HK-2 (cell line): ENCODE data around the gene GRM8.
"Not testable (repeated sequence)": the region's sequence is repeated elsewhere in the genome, so short reads cannot be mapped to it uniquely, and the experiment has no call there.

Source experiments
- DNase-seq: peaks from one replicate; pipeline ENCODE4 v3.0.0-alpha.2; 2018; ENCODE audit not compliant: unreplicated experiment

The GRM8 gene

DNA sequence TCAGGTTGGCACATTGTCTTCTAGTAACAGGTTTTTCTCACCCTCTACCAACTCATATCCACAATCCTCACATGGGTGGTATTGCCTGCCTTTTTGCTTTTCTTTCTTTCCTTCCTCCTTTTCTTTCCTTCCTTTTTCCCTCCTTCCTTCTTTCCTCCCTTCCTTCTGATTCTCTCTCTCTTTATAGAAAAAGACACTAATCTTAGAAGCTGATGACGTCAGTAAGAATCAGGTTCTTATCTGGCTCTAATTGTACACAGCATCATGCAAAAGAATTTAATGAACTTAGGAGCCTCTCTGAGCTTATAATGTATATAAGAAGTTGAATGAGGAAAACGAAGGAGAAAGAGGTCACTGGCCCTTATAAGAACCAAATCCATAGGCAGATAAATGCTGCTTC is 328.3 kb downstream of the GRM8 start:
- no peak for DNase-seq

DNA sequence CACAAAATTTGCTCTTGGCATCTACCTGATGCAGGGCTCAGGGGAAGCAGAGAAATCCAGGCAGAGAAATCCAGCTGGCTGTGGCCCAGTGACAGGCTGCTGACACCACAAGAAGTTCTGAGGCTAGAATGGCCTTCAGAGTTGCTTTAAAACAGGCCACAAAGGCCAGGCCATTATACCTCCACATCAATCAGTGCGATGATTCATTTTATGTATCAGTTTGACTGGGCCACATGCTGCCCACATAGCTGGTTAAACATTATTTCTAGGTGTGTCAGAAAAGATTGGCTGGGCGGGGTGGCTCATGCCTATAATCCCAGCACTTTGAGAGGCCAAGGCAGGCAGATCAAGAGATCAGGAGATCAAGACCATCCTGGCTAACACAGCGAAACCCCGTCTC is 341.1 kb downstream of the GRM8 start:
- not testable (repeated sequence) for DNase-seq

DNA sequence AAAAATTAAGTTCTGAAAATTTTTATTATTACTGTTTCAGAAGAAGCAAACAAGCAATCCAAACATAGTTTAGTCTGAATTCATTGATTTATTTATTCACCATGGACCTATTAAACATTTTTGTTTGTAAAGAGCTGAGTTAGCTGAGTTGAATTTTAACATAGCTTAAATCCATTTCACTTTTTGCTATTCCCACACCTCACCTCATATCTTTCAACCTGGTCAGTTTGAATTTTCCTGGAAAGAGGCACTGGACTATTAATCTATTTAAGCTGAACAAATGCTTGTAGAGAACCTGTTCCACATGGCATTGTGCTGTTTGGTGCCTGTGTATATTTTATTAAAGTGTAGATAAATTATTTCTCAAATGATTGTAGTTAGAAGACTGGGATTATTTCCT is 344.2 kb downstream of the GRM8 start:
- not testable (repeated sequence) for DNase-seq

DNA sequence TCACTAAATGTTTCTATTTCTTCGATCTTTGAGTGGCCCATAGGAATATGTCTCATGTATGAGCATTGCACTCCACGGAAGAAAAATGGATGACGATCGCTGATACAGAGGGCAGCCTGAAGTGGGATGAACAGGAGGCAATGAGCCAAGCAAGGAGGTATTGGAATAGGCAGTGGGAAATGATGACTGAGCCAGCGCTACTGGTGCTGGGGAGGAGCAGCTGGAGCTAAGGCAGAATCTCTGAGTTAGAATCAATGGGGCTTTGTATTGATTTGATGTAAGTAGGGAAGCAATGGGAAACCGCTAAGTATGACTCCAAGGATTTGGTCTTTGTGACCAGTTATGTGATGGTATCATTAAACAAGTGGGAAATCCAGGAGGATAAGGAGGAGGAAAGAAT is 345.1 kb downstream of the GRM8 start:
- not testable (repeated sequence) for DNase-seq

DNA sequence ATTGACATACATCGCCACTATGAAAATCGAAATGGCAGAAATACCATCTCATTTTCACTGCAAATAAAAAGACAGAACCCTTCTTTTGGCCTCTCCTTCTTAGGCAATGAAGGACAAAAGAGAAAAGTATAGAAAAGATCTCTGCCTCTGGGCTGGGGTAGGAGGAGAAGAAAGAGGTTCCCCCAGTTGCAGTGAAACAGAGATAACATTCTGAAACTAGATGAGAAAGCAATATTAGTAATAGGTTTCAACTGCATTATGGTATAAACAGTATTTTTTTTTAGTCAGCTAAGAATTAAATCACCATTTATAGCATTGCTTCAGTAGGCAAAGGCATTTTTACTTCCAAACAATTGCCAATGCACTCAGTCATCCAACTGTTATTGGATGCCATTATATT is 347.5 kb downstream of the GRM8 start:
- DNase-seq, result not testable (repeated sequence)

DNA sequence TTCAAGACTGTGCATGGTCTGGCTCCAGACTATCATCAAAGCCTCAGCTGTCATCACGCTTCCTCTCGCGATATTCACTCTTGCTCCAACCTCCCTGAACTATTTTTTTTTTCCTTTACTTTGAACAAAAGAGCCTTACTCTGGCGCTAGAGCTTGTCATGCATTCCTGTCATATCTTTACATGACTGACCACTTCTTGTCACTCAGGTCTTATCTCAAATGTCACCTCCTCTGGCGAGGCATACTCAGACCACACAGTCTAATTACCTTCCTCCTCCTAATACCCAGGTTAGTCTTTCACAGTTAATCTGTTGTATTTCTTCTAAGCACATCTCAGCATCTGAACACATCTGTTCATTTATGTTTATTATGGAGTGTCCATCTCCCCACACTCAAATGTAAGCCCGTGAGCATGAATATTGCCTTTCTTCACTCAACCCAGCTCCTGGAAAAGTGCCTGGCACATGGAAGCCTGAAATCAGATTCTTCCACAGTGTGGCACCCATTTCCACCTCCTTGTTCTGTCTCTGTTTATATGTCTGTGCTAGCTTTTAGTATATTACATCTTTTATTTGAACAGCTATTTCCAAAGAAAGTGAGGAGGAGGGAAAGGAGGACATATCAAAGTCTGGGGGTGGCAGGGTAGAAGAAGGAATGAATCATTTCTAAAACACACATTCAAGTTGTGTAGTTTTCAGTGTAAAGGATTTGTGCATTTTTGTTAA is 351.5 kb downstream of the GRM8 start:
- not testable (repeated sequence) for DNase-seq

DNA sequence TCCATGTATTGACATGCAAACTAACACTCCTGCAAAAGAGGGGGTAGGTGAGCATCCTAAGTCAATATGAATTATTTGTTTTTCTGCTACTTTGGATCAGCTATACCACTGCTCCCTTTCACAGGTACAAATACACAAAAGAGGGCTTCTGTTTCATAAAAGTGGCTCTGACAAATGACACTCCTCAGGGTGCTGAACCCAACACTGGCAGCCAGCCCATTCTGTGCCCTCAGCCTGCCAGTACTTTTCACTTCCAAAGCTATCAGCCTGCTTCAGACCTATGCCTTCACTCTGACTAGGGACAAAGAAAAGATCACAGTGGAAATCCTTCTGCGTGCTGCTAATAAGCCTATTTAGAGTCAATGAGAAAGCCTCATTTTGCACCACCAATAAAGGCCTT is 364.8 kb downstream of the GRM8 start:
- not testable (repeated sequence) for DNase-seq

DNA sequence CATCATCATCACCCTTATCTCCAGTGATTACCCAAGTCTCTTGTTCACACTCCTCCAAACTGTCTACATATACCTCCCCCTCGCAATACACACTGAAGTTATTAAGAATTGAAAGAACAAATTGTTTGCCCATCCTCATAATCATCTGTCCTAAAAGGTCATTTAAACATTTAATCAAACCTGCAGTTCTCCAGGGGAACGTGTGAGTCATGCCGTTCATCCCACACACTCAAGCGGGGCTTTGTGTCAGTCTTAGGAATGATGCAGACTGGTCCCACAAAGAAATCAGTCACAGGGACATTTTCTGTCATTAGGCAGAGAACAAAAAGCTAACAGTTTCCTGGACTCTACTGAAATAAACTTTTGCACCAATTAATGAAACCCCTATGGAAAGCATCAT is 365.2 kb downstream of the GRM8 start:
- not testable (repeated sequence) for DNase-seq

DNA sequence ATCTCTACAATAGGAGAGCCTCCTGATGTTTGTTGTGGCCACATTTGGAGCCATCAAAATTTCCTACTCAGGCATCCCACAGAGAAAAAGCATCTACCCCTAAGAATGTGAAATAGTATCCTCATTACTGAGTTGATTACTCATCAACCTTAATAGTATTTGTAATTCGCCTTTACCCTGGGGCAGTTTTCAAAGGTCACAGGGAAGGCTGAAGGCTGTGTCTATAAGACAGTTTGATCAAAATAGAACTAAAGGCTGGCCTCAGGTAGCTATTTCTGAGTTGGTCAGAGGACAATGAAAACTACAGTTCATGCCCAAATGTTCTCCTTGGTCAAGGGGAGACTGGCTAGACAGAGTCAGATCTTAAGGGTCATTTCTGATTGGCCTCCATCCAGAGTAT is 370.0 kb downstream of the GRM8 start:
- DNase-seq, result not testable (repeated sequence)

DNA sequence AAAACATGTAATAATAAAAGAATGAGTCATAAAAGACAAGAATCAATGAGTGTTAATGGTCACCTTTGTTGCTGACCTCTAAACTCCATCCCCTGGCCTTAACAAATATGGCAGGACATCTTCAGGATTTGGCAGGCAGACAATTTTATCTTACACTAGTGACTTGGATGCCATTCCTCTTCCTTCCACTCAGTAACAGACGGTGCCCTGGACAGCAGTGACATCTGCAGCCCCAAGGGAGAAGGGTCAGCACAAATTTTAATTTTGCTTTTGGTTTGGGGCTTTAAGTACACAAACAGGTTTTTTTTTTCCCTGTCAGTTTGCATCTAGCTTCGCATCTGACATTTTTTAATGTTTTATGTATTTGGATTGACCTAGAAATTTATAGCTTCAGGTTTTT is 370.8 kb downstream of the GRM8 start:
- DNase-seq, result not testable (repeated sequence)

DNA sequence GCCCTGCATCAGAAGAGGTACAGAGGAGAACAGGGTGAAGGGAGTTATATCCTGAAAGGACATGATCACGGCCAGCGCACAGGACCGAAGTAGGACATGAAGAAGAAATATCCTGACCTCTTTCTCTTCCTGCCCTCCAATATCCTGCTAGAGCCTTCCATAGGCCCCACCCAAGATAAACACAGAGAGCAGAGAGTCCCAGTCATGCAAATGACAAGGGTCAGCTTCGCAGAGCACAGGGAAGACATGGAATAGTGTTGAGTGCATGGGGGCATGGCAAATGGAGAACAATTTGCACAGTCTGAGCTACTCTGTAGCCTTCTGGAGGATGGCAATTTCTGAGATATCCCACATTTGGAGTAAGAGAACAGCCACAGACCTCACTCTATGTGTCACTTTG is 371.4 kb downstream of the GRM8 start:
- DNase-seq, result no peak

DNA sequence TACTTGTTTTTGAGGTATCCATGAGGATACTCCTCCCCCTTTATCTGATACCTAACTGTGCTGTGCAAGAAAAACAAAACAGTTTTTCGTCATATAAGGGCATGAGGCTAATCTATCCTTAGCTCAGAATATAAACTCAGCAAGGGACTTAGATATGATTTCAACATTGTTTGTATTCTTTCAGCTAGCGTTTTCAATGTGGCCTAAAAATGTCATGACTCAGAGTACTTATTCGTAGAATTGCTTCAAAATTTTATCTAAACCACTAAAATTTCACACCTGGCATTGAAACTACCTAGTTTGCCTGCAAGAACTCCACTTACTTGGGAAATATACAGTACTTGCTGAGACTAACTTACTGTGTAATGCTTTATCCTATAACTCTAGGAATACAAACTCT is 376.2 kb downstream of the GRM8 start:
- not testable (repeated sequence) for DNase-seq

DNA sequence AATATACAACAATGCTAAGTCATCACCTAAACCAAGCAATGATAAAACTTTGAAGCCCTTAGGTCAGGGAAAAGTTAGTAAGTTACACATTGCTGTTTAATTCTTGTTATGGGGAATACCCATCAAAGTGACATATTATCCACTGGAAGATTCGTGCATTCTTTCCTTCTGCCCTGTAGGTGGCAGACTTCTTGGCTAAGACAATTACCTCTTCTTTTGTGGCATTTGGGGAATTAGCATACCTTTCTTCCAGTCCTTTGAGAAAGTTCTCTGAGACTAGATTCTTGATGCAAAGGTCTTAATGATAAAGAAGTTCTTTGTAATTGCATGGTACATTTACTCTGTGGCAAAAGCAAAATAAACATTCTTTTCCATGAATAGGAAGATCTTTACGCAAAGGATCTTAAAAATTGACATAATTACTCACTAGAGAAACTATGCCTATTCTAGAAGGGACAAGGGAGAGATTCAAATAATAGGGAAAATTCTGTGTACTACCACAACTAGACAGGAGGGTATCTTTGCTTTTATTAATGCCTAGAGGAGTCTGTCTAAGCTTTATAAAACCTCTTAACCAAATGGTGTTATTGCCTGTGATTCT is 395.9 kb downstream of the GRM8 start:
- no peak for DNase-seq

DNA sequence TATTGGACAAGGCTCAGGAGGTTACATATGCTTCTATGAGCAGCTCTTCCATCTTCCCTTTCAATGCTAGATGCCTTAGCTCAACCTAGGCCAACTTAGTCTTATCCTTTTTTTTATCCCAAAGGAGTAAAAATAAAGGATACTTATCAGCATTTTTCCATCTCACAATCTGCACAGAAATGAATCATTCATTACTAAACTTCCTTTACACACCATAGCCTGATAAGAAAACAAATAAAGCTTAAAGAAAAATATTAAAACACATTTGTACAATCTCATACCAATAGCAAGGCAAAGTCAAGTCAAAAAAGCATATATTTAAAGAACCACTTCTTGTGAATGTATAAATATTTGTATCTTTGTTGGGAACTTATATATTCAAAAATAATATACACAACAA is 407.4 kb downstream of the GRM8 start:
- no peak for DNase-seq

DNA sequence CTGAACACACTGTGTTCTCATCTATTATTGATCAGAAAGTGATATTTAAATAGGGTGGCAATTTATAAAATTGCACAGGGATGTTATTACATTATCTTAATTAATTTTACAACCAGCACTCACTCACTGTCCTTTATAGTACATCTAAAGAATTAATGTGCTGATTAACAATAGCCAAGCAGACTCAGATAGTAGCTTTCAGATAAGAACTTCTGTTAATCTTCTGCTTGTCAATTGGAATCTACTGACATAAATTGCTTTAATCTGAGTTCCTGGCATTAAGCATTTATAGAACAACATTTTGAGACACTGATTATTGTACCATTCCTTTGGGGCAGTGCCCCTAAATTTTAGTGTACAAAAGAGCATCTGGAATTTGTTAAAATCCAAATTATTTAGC is 408.9 kb downstream of the GRM8 start:
- no peak for DNase-seq

DNA sequence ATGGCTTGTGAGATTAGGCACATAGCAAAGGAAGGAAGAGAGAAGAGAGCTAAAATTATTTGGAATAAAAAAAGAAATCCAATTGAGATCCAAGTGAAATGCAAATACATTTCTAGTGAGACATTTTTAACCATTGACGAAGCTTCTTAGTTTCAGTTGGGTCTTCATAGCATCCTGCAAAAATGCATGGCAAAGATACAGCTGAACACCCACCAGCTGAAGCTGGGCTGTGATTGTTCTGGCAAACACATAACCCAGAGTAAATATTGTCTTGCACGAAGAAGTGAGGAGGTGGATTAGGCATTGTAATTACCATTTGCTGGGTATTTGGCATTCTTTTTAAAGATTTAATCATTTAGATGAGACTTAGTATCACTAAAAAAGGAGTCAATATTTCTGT is 409.4 kb downstream of the GRM8 start:
- DNase-seq, result no peak

DNA sequence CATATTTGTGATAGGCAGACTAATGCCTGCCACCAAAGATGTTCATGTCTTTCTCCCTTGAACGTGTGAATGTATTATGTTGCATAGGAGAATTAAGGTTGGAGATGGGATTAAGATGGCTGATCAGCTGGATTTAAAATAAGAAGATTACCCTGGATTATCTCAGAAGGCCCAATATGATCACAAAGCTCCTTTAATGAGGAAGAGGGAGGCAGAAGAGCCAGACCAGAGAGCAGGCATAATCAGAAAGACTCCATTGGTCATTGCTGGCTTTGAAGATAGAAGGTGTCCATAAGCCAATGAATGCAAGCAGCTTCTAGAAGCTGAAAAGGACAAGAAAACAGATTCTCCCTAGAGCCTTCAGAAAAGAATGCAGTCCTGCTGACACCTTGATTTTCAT is 410.3 kb downstream of the GRM8 start:
- DNase-seq, result no peak

DNA sequence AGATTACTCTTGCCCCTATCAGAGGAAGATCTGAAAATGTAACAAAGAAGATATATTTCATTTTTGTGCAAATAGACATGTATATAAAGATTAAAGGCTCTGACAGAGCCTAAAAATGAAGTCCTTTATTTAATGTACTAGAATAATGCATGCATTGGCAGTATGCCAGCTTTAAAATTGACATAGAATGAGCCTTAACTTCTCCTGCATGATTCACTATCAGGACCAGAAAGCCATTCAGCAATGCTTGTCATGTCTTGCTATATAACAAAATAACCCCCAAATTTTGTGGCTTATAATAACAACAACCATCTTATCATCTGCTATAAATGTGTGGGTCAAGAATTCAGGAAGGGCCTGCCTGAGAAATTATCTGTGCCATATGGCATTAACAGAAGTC is 411.9 kb downstream of the GRM8 start:
- no peak for DNase-seq

DNA sequence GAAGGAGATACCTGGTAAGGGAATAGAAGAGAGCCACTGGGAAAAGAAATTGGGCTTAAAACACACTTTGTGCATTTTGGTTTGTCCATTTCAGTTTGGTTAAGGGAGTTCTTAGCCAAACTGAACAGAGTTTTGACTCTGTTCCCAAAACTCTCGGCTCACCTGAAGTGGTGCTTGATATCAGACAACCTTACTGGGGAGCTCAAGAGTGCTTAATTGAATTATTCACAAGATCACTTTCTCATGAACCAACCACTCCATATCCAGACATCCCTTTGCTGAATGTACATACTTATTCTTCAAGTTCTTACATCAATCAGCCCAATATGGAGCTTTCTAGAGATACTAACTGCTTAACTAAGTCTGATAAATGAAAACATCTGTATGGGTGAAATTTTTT is 413.1 kb downstream of the GRM8 start:
- DNase-seq, result no peak

DNA sequence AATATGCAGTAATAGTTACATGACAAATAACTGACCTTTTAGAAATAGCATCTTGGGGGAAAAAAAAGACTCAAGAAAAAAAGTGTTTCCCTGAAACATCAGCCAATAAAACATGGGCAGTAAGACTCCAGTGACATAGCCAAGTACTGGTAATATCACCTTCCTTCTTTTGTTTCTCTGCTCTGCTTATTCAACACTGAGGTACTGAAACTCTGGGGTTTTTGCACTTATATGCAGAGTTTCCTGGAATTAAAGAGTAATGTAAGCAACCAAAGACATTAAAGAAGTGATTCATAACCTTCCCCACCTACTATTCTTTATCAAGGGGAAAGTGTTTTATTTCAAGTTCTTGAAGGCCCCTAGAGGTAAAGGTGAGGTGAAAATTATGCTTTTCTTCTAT is 414.5 kb downstream of the GRM8 start:
- DNase-seq, result no peak

DNA sequence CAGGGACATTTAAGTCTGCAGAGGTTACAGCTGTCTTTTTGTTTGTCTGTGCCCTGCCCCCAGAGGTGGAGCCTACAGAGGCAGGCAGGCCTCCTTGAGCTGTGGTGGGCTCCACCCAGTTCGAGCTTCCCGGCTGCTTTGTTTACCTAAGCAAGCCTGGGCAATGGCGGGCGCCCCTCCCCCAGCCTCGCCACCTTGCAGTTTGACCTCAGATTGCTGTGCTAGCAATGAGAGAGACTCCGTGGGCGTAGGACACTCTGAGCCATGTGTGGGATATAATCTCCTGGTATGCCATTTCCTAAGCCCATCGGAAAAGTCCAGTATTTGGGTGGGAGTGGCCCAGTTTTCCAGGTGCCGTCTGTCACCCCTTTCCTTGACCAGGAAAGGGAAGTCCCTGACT is 421.5 kb downstream of the GRM8 start:
- DNase-seq, result not testable (repeated sequence)

DNA sequence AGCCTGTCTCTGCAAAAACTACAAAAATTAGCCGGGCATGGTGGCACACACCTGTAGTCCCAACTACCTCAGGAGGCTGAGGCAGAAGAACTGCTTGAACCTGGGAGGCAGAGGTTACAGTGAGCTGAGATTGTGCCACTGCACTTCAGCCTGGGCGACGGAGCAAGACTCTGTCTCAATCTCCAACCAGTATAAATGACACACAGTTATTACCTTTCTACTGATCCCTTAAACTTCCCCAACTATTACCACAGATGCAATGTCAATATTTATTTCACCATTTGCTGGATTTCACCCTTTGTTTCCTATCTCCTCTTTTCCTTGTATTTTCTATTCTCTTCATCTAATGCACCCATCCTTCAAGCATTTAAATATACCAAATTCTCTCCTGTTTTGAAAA is 431.8 kb downstream of the GRM8 start:
- DNase-seq, result no peak

DNA sequence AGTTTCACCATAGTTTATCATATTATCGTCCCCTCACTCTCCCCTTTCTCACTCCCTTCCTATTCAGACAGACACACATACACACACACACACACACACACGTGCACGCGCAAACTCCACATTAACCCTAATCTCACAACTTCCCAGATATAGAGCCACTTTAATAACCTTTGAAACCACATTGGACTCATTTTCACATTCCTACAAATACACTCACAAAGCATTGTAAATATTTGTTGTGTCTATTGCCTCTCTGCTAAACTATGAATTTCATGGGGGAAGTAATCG is 433.6 kb downstream of the GRM8 start:
- DNase-seq, result no peak
